Measurements from ENCODE around the gene GPR176. TPM values are rescaled to one million over a fixed set of nuclear protein-coding genes. Genes with fewer than 3 reads are reported as not detected.

Gene GPR176
- total and polyA plus RNA-seq, 2 experiments from 2014 or later, result 2.7 to 7.0 TPM

- Histone ChIP-seq H3K79me2 (no peaks in the 10 kb centered on the region), H3K9me3 (ENCODE audit: low read depth) (no peaks in the 10 kb centered on the region), H4K20me1 (ENCODE audit: insufficient read depth, poor library complexity, severe bottlenecking) (no peaks in the 10 kb centered on the region), H2AFZ (no peak overlapping the region), H3K4me1 (ENCODE audit: insufficient read depth) (peaks cover 12% of the 10 kb centered on the region), H3K4me3 (no peak overlapping the region), H3K27ac (no peak overlapping the region), H3K9me2 (replicated peaks; ENCODE audit: insufficient read depth) (no peaks in the 10 kb centered on the region), H3K27me3 (no peaks in the 10 kb centered on the region), H3K36me3 (replicated peaks; ENCODE audit: insufficient read depth, low read depth) (no peaks in the 10 kb centered on the region), H3K4me2 (no peak overlapping the region)
- DNase-seq (ENCODE audit: low spot score), result no peak
- no peak for TF ChIP-seq CTCF (IDR thresholded peaks at IDR 0.05; ENCODE audit: poor library complexity)
- TF ChIP-seq EZH2phosphoT487 (IDR thresholded peaks at IDR 0.05; ENCODE audit: low read depth, severe bottlenecking, unreplicated experiment), result no peak
- no peak for TF ChIP-seq EZH2 (IDR thresholded peaks at IDR 0.05; ENCODE audit: borderline replicate concordance)
- 68% methylated on average over 1 of the region's 1 CpG for WGBS (ENCODE audit: low lambda C conversion rate, missing lambda C conversion rate)
Measured at GRCh38 chr15:39887211-39887610, 32.9 kb downstream of the GPR176 start.

DNA sequence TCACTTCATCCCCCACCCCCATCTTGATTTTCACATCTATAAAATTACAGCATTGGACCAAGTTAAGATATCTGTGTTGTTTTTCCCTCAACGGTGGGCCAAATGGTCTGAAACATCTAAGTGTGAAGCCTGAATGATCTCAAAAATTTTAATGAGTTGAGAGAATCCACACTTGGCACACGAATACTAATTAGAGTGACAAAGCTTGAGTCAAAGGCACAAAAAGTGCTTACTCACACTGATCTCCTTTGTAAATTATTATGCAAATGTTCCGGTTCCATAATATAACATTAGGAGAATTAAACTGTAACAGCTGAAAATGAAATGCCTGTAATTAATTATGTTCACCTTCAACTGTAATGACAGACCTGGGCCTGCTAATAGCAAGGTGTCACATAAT is 33.6 kb downstream of the GPR176 start:
- no peak overlapping the region for H2AFZ ChIP-seq
- TF ChIP-seq EZH2 (IDR thresholded peaks at IDR 0.05; ENCODE audit: borderline replicate concordance), result no peak
- TF ChIP-seq CTCF (IDR thresholded peaks at IDR 0.05; ENCODE audit: poor library complexity), result no peak
- no peak for TF ChIP-seq EZH2phosphoT487 (IDR thresholded peaks at IDR 0.05; ENCODE audit: low read depth, severe bottlenecking, unreplicated experiment)
- no peak for DNase-seq (ENCODE audit: low spot score)
- no peaks in the 10 kb centered on the region for H3K79me2 ChIP-seq
- no peaks in the 10 kb centered on the region for H3K36me3 ChIP-seq (replicated peaks; ENCODE audit: insufficient read depth, low read depth)
- WGBS (ENCODE audit: low lambda C conversion rate, missing lambda C conversion rate), result 66% methylated on average over 3 of the region's 3 CpGs
- no peaks in the 10 kb centered on the region for H3K9me3 ChIP-seq (ENCODE audit: low read depth)
- no peak overlapping the region for H3K4me3 ChIP-seq
- H3K4me2 ChIP-seq, result no peak overlapping the region
- H3K9me2 ChIP-seq (replicated peaks; ENCODE audit: insufficient read depth), result no peaks in the 10 kb centered on the region
- no peaks in the 10 kb centered on the region for H3K27me3 ChIP-seq
- peaks cover 12% of the 10 kb centered on the region for H3K4me1 ChIP-seq (ENCODE audit: insufficient read depth)
- no peak overlapping the region for H3K27ac ChIP-seq
- no peaks in the 10 kb centered on the region for H4K20me1 ChIP-seq (ENCODE audit: insufficient read depth, poor library complexity, severe bottlenecking)

DNA sequence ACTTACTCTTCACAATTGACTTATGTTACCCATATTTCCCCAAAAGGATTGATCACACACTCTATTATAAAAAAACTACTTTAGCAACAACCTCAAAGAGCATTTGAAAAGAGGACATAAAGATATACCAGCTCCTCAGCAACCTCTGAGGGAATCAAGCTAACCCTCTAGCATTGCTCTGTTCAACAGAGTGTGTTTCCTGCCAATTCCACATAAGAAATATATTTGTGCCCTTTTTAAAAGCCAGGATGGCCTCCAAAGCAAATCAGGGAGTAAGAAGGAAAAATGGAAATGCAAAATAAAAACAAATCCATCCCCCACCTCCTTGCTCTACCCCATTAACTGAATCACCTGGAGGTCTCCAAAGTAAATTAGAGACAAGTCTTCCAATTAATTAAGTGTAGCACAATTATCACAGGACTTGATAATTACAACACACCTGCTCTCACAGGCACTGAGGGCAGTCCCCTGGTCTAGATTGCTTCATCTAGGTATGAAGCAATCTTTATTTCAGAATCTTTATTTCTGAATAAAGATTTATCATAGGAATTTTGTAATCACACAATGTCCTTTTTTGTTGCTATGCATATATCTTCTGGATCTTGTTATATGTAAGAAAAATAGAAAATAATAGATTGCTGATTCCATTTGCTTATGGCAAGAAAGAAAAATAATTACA is 34.8 kb downstream of the GPR176 start:
- no peak for DNase-seq (ENCODE audit: low spot score)

More for the DNA sequence above, 34.8 kb downstream of the GPR176 start:
- no peaks in the 10 kb centered on the region for H3K9me2 ChIP-seq (replicated peaks; ENCODE audit: insufficient read depth)
- H3K36me3 ChIP-seq (replicated peaks; ENCODE audit: insufficient read depth, low read depth), result no peaks in the 10 kb centered on the region
- no peaks in the 10 kb centered on the region for H3K79me2 ChIP-seq
- H3K27ac ChIP-seq, result no peak overlapping the region
- peaks cover 7% of the 10 kb centered on the region for H3K4me1 ChIP-seq (ENCODE audit: insufficient read depth)
- H3K4me2 ChIP-seq, result no peak overlapping the region
- H3K4me3 ChIP-seq, result no peak overlapping the region
- no peaks in the 10 kb centered on the region for H4K20me1 ChIP-seq (ENCODE audit: insufficient read depth, poor library complexity, severe bottlenecking)
- TF ChIP-seq EZH2phosphoT487 (IDR thresholded peaks at IDR 0.05; ENCODE audit: low read depth, severe bottlenecking, unreplicated experiment) (no peak), CTCF (IDR thresholded peaks at IDR 0.05; ENCODE audit: poor library complexity) (no peak), EZH2 (IDR thresholded peaks at IDR 0.05; ENCODE audit: borderline replicate concordance) (no peak)
- no peaks in the 10 kb centered on the region for H3K9me3 ChIP-seq (ENCODE audit: low read depth)
- H2AFZ ChIP-seq, result no peak overlapping the region
- no peaks in the 10 kb centered on the region for H3K27me3 ChIP-seq
